ENCODE results near the gene NOD2.

The NOD2 gene

GRCh38 chr16:50695017-50696000 is 1.9 kb downstream of the NOD2 start:
- no peak for DNase-seq

GRCh38 chr16:50696126-50696525 is 2.7 kb downstream of the NOD2 start:
- no peak for DNase-seq

- peak; percentile 31 to 86 for DNase-seq
These were observed 3.4 kb downstream of the NOD2 start for GRCh38 chr16:50696575-50697420.

- no peak for DNase-seq
These were observed 4.0 kb downstream of the NOD2 start for GRCh38 chr16:50697421-50697715.

GRCh38 chr16:50697881-50698767 is 4.7 kb downstream of the NOD2 start:
- peak in 1 of 2 experiments; percentile 17 for DNase-seq

- DNase-seq = no peak
These were observed 6.1 kb downstream of the NOD2 start for GRCh38 chr16:50699326-50700159.

GRCh38 chr16:50702725-50703124 is 9.3 kb downstream of the NOD2 start:
- peak in 1 of 2 experiments; percentile 25 for DNase-seq

- DNase-seq = no peak
These were observed 10.8 kb downstream of the NOD2 start for GRCh38 chr16:50704245-50704644.

- DNase-seq = no peak
These were observed 12.2 kb downstream of the NOD2 start for GRCh38 chr16:50705436-50706110.

- no peak for DNase-seq
These were observed 12.8 kb downstream of the NOD2 start for GRCh38 chr16:50706250-50706649.

- DNase-seq = no peak
These were observed 15.1 kb downstream of the NOD2 start for GRCh38 chr16:50708373-50709060.

- DNase-seq = no peak
These were observed 15.8 kb downstream of the NOD2 start for GRCh38 chr16:50709061-50709684.

GRCh38 chr16:50709980-50710379 is 16.6 kb downstream of the NOD2 start:
- DNase-seq = no peak

- DNase-seq = no peak
These were observed 17.6 kb downstream of the NOD2 start for GRCh38 chr16:50711040-50711439.

GRCh38 chr16:50711862-50712559 is 18.6 kb downstream of the NOD2 start:
- peak; percentile 27 to 79 for DNase-seq

GRCh38 chr16:50712560-50712898 is 19.1 kb downstream of the NOD2 start:
- no peak for DNase-seq

- DNase-seq = no peak
These were observed 19.6 kb downstream of the NOD2 start for GRCh38 chr16:50712956-50713355.

GRCh38 chr16:50717091-50717490 is 23.7 kb downstream of the NOD2 start:
- no peak for DNase-seq

- DNase-seq = no peak
These were observed 24.1 kb downstream of the NOD2 start for GRCh38 chr16:50717494-50717893.
